Prostate gland (tissue), 2 donors: ENCODE data around the gene NOX3. TPM values are rescaled to one million over a fixed set of nuclear protein-coding genes. Genes with fewer than 3 reads are reported as not detected.

ENCODE experiments used
- DNase-seq: peaks from one replicate; pipeline ENCODE4 v3.0.0-alpha.2; 2019; ENCODE audit warnings: low spot score
- H3K27ac ChIP-seq, 2 donors: fragments of 200-600 bp; sonication (generic); 2 replicates each; pipeline ENCODE4 v1.5.1; 2017 to 2019
- H3K27me3 ChIP-seq: fragments of 200-600 bp; sonication (generic); replicated peaks from 2 replicates; pipeline ENCODE4 v1.5.1; 2019; ENCODE audit not compliant: insufficient read depth
- H3K36me3 ChIP-seq, 2 donors: fragments of 200-600 bp; sonication (generic); 1 replicate in 1 of 2; 2 replicates in 1 of 2; pipeline versions ENCODE4 v1.5.1 to v1.8.1; 2017 to 2019
- H3K4me1 ChIP-seq: fragments of 200-600 bp; sonication (generic); replicated peaks from 2 replicates; pipeline ENCODE4 v1.5.1; 2019
- H3K4me3 ChIP-seq, 2 donors: fragments of 200-600 bp; sonication (generic); 2 replicates each; pipeline ENCODE4 v1.5.1; 2017 to 2019
- H3K9me3 ChIP-seq: fragments of 200-600 bp; sonication (generic); 2 replicates; pipeline ENCODE4 v1.5.1; 2017
- CTCF ChIP-seq, 4 experiments: fragments of 200-600 bp in 2 of 4; fragments of 450-650 bp in 2 of 4; sonication (generic) in 2 of 4; IDR thresholded peaks; 1 replicate in 3 of 4; 2 replicates in 1 of 4; pipeline ENCODE4 v1.5.1; 2016 to 2019; ENCODE audit warnings: antibody characterized with exemption in 4 of 4, mild to moderate bottlenecking in 2 of 4, moderate library complexity in 2 of 4
- POLR2A ChIP-seq: fragments of 450-650 bp; IDR thresholded peaks from one replicate; pipeline ENCODE4 v1.6.1; 2016; ENCODE audit warnings: antibody characterized with exemption, mild to moderate bottlenecking
- POLR2AphosphoS5 ChIP-seq: sonication (generic); formaldehyde crosslinking; IDR thresholded peaks from one replicate; pipeline ENCODE4 v1.6.1; 2017; ENCODE audit warnings: antibody characterized with exemption
- WGBS: methylation state at CpG from one replicate; pipeline ENCODE4 v1.1.5; 2018; 5-methylcytosine and 5-hydroxymethylcytosine counted together
- intact Hi-C: fragments of 100-400 bp; cut with DNase I; formaldehyde crosslinking; loops from one replicate; pipeline ENCODE4 v1.14.2; 2022
- total RNA-seq, 2 donors: library from RNA; depleted of rRNA; stranded (reverse); fragments of >200 nt; gene quantifications; one replicate each; pipeline ENCODE4 v1.1.0, GENCODE V29; 2016

Gene NOX3
- total RNA-seq, 2 donors from 2014 or later, result not detected

GRCh38 chr6:155388591-155388990 lies 67.0 kb downstream of the NOX3 start:
- Histone ChIP-seq H3K27me3 (no peaks in the 10 kb centered on the region), H3K4me3 (no peak overlapping the region), H3K4me1 (no peaks in the 10 kb centered on the region), H3K36me3 (no peaks in the 10 kb centered on the region), H3K27ac (no peak overlapping the region), H3K9me3 (no peaks in the 10 kb centered on the region)
- DNase-seq, result no peak
- TF ChIP-seq POLR2AphosphoS5 (no peak), POLR2A (no peak), CTCF (IDR thresholded peaks at IDR 0.05) (no peak)
- intact Hi-C loops, result no loop called here

GRCh38 chr6:155387481-155387880 lies 68.2 kb downstream of the NOX3 start:
- TF ChIP-seq POLR2A (no peak), CTCF (IDR thresholded peaks at IDR 0.05) (no peak), POLR2AphosphoS5 (no peak)
- no peaks in the 10 kb centered on the region for H3K9me3 ChIP-seq
- H3K36me3 ChIP-seq, result no peaks in the 10 kb centered on the region
- no peaks in the 10 kb centered on the region for H3K27me3 ChIP-seq
- no peak overlapping the region for H3K27ac ChIP-seq
- no peak overlapping the region for H3K4me3 ChIP-seq
- intact Hi-C loops, result no loop called here
- no peak for DNase-seq
- 78% methylated on average over 2 of the region's 2 CpGs for WGBS
- no peaks in the 10 kb centered on the region for H3K4me1 ChIP-seq

GRCh38 chr6:155384321-155384952 lies 71.2 kb downstream of the NOX3 start:
- no peaks in the 10 kb centered on the region for H3K27me3 ChIP-seq
- DNase-seq, result no peak
- TF ChIP-seq CTCF (IDR thresholded peaks at IDR 0.05) (no peak), POLR2A (no peak), POLR2AphosphoS5 (no peak)
- WGBS, result 89% methylated on average over 15 of the region's 15 CpGs
- no peak overlapping the region for H3K27ac ChIP-seq
- H3K4me1 ChIP-seq, result no peaks in the 10 kb centered on the region
- intact Hi-C loops, result no loop called here
- H3K9me3 ChIP-seq, result no peaks in the 10 kb centered on the region
- H3K36me3 ChIP-seq, result no peaks in the 10 kb centered on the region
- no peak overlapping the region for H3K4me3 ChIP-seq

- no peak overlapping the region for H3K27ac ChIP-seq
- no peaks in the 10 kb centered on the region for H3K9me3 ChIP-seq
- DNase-seq, result no peak
- intact Hi-C loops, result no loop called here
- TF ChIP-seq POLR2AphosphoS5 (no peak), CTCF (IDR thresholded peaks at IDR 0.05) (no peak), POLR2A (no peak)
- WGBS, result 85% methylated on average over 5 of the region's 5 CpGs
- no peaks in the 10 kb centered on the region for H3K36me3 ChIP-seq
- H3K4me3 ChIP-seq, result no peak overlapping the region
- no peaks in the 10 kb centered on the region for H3K27me3 ChIP-seq
- no peaks in the 10 kb centered on the region for H3K4me1 ChIP-seq
Measured at GRCh38 chr6:155383913-155384312, 71.7 kb downstream of the NOX3 start.

- WGBS, result 82% methylated on average over 3 of the region's 3 CpGs
- H3K36me3 ChIP-seq, result no peaks in the 10 kb centered on the region
- H3K4me1 ChIP-seq, result no peaks in the 10 kb centered on the region
- H3K9me3 ChIP-seq, result no peaks in the 10 kb centered on the region
- intact Hi-C loops, result no loop called here
- no peaks in the 10 kb centered on the region for H3K27me3 ChIP-seq
- H3K4me3 ChIP-seq, result no peak overlapping the region
- TF ChIP-seq POLR2A (no peak), POLR2AphosphoS5 (no peak), CTCF (IDR thresholded peaks at IDR 0.05) (no peak)
- DNase-seq, result no peak
- H3K27ac ChIP-seq, result no peak overlapping the region
Measured at GRCh38 chr6:155382338-155382685, 73.3 kb downstream of the NOX3 start.
